Measurements from ENCODE around the gene GPC5. TPM values are rescaled to one million over a fixed set of nuclear protein-coding genes. Genes with fewer than 3 reads are reported as not detected.
A peak's percentile ranks its signal among the peaks of the same experiment; 100 is the strongest.

Gene GPC5
- total RNA-seq, 2 experiments from 2014 or later = not detected

DNA sequence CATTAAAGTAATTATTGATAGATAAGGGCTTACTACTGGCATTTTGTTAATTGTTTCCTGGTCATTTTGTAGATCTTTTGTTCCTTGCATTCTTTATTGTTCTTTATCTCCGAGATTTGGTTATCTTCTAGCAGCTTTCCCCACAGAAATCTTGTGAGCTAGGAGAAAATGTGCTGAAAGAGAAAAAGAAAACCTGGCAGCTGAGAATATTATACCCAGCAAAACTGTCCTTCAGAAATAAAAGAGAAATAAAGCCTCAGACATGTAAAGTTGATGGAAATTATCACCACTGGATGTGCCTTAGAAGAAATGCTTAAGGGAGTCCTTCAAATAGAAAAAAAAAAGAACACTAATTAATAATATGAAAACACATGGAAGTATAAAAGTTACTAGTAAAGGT, 1363.3 kb downstream of the GPC5 start:
- no peak for DNase-seq
- Mint-ChIP-seq H3K27ac (no peak overlapping the region), H3K4me1 (no peaks in the 10 kb centered on the region), H3K27me3 (no peaks in the 10 kb centered on the region), H3K9me3 (ENCODE audit: low read depth) (peaks cover 12% of the 10 kb centered on the region), H3K4me3 (no peak overlapping the region), H3K36me3 (no peaks in the 10 kb centered on the region)
- ATAC-seq = no peak
- CTCF ChIA-PET = no interaction called here

GRCh38 chr13:92767468-92767867, 1369.0 kb downstream of the GPC5 start:
- no peaks in the 10 kb centered on the region for H3K36me3 Mint-ChIP-seq

GRCh38 chr13:92768602-92769001, 1370.2 kb downstream of the GPC5 start:
- Mint-ChIP-seq H3K9me3 (ENCODE audit: low read depth) (peaks cover 4% of the 10 kb centered on the region), H3K4me3 (no peak overlapping the region), H3K27me3 (no peaks in the 10 kb centered on the region), H3K4me1 (no peaks in the 10 kb centered on the region), H3K36me3 (no peaks in the 10 kb centered on the region), H3K27ac (no peak overlapping the region)
- no peak for DNase-seq
- no peak for ATAC-seq
- CTCF ChIA-PET = no interaction called here

More at GRCh38 chr13:92767468-92767867, 1369.0 kb downstream of the GPC5 start:
- Mint-ChIP-seq H3K9me3 (ENCODE audit: low read depth) (peaks cover 10% of the 10 kb centered on the region), H3K27me3 (no peaks in the 10 kb centered on the region), H3K27ac (no peak overlapping the region), H3K4me1 (no peaks in the 10 kb centered on the region), H3K4me3 (no peak overlapping the region)
- CTCF ChIA-PET = no interaction called here
- DNase-seq = no peak
- no peak for ATAC-seq

GRCh38 chr13:92769046-92769445, 1370.6 kb downstream of the GPC5 start:
- Mint-ChIP-seq H3K27ac (no peak overlapping the region), H3K4me1 (no peaks in the 10 kb centered on the region), H3K4me3 (no peak overlapping the region)

DNA sequence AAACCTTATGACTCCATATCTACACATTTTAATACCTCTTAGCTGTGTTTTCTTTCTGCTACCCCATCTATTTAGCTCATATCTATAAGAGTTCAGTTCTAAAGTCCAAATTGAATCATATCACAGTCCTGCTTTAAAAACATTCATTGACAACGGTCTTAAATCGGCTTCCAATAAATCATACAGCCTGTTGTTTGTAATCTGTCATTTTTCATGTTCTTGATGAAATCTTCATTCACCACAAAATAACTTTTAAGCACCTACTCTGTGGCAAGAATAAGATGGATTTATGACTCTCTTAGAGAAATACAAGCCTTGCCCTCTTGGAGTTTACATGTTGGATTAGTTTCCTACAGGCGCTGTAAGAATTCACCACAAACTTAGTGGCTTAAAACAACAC, 1377.2 kb downstream of the GPC5 start:
- peaks cover 2% of the 10 kb centered on the region for H3K9me3 Mint-ChIP-seq (ENCODE audit: low read depth)
- DNase-seq (no peak), ATAC-seq (no peak)
- H3K4me3 Mint-ChIP-seq = no peak overlapping the region
- no peaks in the 10 kb centered on the region for H3K4me1 Mint-ChIP-seq
- no peaks in the 10 kb centered on the region for H3K36me3 Mint-ChIP-seq
- H3K27ac Mint-ChIP-seq = no peak overlapping the region
- no peaks in the 10 kb centered on the region for H3K27me3 Mint-ChIP-seq
- CTCF ChIA-PET = no interaction called here

More at GRCh38 chr13:92769046-92769445, 1370.6 kb downstream of the GPC5 start:
- CTCF ChIA-PET = no interaction called here
- DNase-seq (no peak), ATAC-seq (no peak)
- Mint-ChIP-seq H3K27me3 (no peaks in the 10 kb centered on the region), H3K36me3 (no peaks in the 10 kb centered on the region), H3K9me3 (ENCODE audit: low read depth) (peaks cover 4% of the 10 kb centered on the region)

- Mint-ChIP-seq H3K27me3 (no peaks in the 10 kb centered on the region), H3K27ac (no peak overlapping the region), H3K36me3 (no peaks in the 10 kb centered on the region), H3K4me3 (no peak overlapping the region), H3K4me1 (no peaks in the 10 kb centered on the region), H3K9me3 (ENCODE audit: low read depth) (peaks cover 5% of the 10 kb centered on the region)
- CTCF ChIA-PET = no interaction called here
- DNase-seq (no peak), ATAC-seq (no peak)
These were observed 1383.7 kb downstream of the GPC5 start for GRCh38 chr13:92781965-92782690.

- Mint-ChIP-seq H3K27ac (no peak overlapping the region), H3K4me1 (peaks cover 3% of the 10 kb centered on the region), H3K27me3 (no peaks in the 10 kb centered on the region), H3K36me3 (no peaks in the 10 kb centered on the region), H3K4me3 (no peak overlapping the region), H3K9me3 (ENCODE audit: low read depth) (no peaks in the 10 kb centered on the region)
- CTCF ChIA-PET = no interaction called here
- no peak for ATAC-seq
- DNase-seq = no peak
These were observed 1404.4 kb downstream of the GPC5 start for GRCh38 chr13:92802776-92803175.

DNA sequence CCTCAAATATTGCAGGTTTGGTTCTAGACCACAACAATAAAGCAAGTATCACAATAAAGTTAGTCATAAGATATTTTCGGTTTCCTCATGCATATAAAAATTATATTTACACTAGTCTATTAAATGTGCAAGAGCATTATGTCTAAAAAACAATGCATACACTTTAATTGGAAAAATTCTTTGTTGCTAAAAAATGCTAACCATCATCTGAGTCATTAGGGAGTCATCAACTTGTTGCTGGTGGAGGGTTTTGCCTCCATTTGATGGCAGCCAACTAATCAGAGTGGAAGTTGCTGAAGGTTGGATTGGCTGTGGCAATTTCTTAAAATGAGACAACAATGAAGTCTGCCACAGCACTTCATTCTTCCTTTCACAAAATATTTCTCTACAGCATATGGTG, 1405.9 kb downstream of the GPC5 start:
- peaks cover 3% of the 10 kb centered on the region for H3K4me1 Mint-ChIP-seq
- no peaks in the 10 kb centered on the region for H3K36me3 Mint-ChIP-seq
- CTCF ChIA-PET = no interaction called here
- no peak overlapping the region for H3K4me3 Mint-ChIP-seq
- ATAC-seq = no peak
- no peaks in the 10 kb centered on the region for H3K9me3 Mint-ChIP-seq (ENCODE audit: low read depth)
- H3K27me3 Mint-ChIP-seq = no peaks in the 10 kb centered on the region
- DNase-seq = no peak
- no peak overlapping the region for H3K27ac Mint-ChIP-seq

- no peak overlapping the region for H3K27ac Mint-ChIP-seq
- no peak for DNase-seq
- CTCF ChIA-PET = no interaction called here
- no peaks in the 10 kb centered on the region for H3K9me3 Mint-ChIP-seq (ENCODE audit: low read depth)
- H3K4me3 Mint-ChIP-seq = no peak overlapping the region
- no peak for ATAC-seq
- peaks cover 3% of the 10 kb centered on the region for H3K4me1 Mint-ChIP-seq
- no peaks in the 10 kb centered on the region for H3K27me3 Mint-ChIP-seq
- no peaks in the 10 kb centered on the region for H3K36me3 Mint-ChIP-seq
These were observed 1406.5 kb downstream of the GPC5 start for GRCh38 chr13:92804926-92805325.

- no peaks in the 10 kb centered on the region for H3K9me3 Mint-ChIP-seq (ENCODE audit: low read depth)
- no peaks in the 10 kb centered on the region for H3K36me3 Mint-ChIP-seq
- no peak for ATAC-seq
- CTCF ChIA-PET = no interaction called here
- H3K27ac Mint-ChIP-seq = no peak overlapping the region
- H3K27me3 Mint-ChIP-seq = no peaks in the 10 kb centered on the region
- H3K4me1 Mint-ChIP-seq = peaks cover 3% of the 10 kb centered on the region
- H3K4me3 Mint-ChIP-seq = peak overlapping the region; percentile 65
- no peak for DNase-seq
These were observed 1407.3 kb downstream of the GPC5 start for GRCh38 chr13:92805766-92806165.

DNA sequence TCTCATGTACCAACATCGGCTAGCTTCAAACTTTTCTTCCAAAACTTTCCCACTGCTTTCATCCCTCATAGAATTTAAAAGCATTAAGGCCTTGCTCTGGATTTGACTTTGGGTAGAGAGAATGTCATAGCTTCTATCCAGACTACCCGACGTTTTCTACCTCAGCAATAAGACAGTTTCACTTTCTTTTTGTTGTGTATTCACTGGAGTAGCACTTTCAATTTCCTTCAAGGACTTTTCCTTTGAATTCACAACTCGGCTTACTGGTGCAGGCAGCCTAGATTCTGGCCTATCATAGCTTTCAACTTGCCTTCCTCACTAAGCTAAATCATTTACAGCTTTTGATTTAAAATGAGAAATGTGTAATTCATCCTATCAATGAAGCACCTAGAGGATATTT, 1407.8 kb downstream of the GPC5 start:
- peak overlapping the region; percentile 65 for H3K4me3 Mint-ChIP-seq
- H3K4me1 Mint-ChIP-seq = peaks cover 3% of the 10 kb centered on the region
- no peaks in the 10 kb centered on the region for H3K36me3 Mint-ChIP-seq
- DNase-seq (no peak), ATAC-seq (peak; percentile 57)
- H3K27ac Mint-ChIP-seq = peak overlapping the region; percentile 35
- H3K27me3 Mint-ChIP-seq = no peaks in the 10 kb centered on the region
- no peaks in the 10 kb centered on the region for H3K9me3 Mint-ChIP-seq (ENCODE audit: low read depth)
- CTCF ChIA-PET = no interaction called here

GRCh38 chr13:92807353-92807752, 1408.9 kb downstream of the GPC5 start:
- no peak overlapping the region for H3K27ac Mint-ChIP-seq
- no peak overlapping the region for H3K4me3 Mint-ChIP-seq
- H3K36me3 Mint-ChIP-seq = no peaks in the 10 kb centered on the region
- no peaks in the 10 kb centered on the region for H3K9me3 Mint-ChIP-seq (ENCODE audit: low read depth)
- peaks cover 3% of the 10 kb centered on the region for H3K4me1 Mint-ChIP-seq
- no peaks in the 10 kb centered on the region for H3K27me3 Mint-ChIP-seq
- ATAC-seq (no peak), DNase-seq (no peak)
- CTCF ChIA-PET = no interaction called here

- DNase-seq (no peak), ATAC-seq (no peak)
- H3K4me1 Mint-ChIP-seq = peaks cover 3% of the 10 kb centered on the region
- H3K4me3 Mint-ChIP-seq = no peak overlapping the region
- H3K27ac Mint-ChIP-seq = no peak overlapping the region
- CTCF ChIA-PET = no interaction called here
- H3K9me3 Mint-ChIP-seq (ENCODE audit: low read depth) = no peaks in the 10 kb centered on the region
- no peaks in the 10 kb centered on the region for H3K36me3 Mint-ChIP-seq
- H3K27me3 Mint-ChIP-seq = no peaks in the 10 kb centered on the region
These were observed 1409.5 kb downstream of the GPC5 start for GRCh38 chr13:92807966-92808365.

- no peak overlapping the region for H3K4me3 Mint-ChIP-seq
- no peak for ATAC-seq
- CTCF ChIA-PET = no interaction called here
- no peaks in the 10 kb centered on the region for H3K4me1 Mint-ChIP-seq
- H3K27ac Mint-ChIP-seq = no peak overlapping the region
- no peaks in the 10 kb centered on the region for H3K36me3 Mint-ChIP-seq
- no peaks in the 10 kb centered on the region for H3K27me3 Mint-ChIP-seq
- peaks cover 15% of the 10 kb centered on the region for H3K9me3 Mint-ChIP-seq (ENCODE audit: low read depth)
- no peak for DNase-seq
These were observed 1422.9 kb downstream of the GPC5 start for GRCh38 chr13:92821324-92821723.

DNA sequence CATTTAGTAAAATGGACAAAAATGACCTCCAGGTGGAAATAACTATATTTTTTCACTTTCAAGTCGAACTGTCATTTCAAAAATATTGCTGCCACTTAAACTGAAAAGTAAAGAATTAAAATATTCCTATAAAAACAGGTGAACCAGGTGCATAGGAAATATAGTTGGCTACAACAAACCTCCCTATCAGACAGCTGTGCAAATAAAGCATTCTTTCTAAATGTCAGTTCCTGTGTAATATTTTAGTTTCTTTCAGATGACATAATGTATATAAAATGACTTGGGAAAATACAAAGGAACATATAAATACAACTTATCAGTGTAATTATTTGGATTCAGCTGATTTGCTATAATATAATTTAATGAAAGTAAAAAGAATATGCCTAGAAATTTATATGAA, 1424.6 kb downstream of the GPC5 start:
- Mint-ChIP-seq H3K9me3 (ENCODE audit: low read depth) (peaks cover 15% of the 10 kb centered on the region), H3K4me1 (no peaks in the 10 kb centered on the region), H3K4me3 (no peak overlapping the region), H3K27me3 (no peaks in the 10 kb centered on the region), H3K27ac (no peak overlapping the region), H3K36me3 (no peaks in the 10 kb centered on the region)
- CTCF ChIA-PET = no interaction called here
- ATAC-seq = no peak
- no peak for DNase-seq
